Measurements from ENCODE around the gene DNMT1.

DNA sequence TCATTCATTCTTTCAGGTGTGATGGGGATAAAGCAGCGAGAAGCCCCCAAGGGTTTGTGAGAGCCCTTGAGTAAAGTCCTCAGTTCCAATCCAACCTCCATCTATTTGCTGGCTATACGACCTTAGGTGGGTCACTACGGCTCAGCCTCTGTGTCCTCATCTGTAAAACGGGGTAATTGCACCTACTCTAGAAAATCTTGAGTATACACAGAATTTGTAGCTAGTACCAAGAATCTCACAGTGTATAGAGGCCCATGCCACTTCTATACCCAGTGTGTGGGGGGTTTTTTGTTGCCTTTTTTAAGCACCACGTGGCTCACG, 406 bp upstream of the DNMT1 start:
- no peak for TF ChIP-seq POLR2AphosphoS5 (IDR thresholded peaks at IDR 0.05; ENCODE audit: low read depth, low read length)
- no peak for TF ChIP-seq SIN3A (IDR thresholded peaks at IDR 0.05; ENCODE audit: borderline replicate concordance, insufficient read depth, low read depth, low read length)
- TF ChIP-seq, protein P1, sequence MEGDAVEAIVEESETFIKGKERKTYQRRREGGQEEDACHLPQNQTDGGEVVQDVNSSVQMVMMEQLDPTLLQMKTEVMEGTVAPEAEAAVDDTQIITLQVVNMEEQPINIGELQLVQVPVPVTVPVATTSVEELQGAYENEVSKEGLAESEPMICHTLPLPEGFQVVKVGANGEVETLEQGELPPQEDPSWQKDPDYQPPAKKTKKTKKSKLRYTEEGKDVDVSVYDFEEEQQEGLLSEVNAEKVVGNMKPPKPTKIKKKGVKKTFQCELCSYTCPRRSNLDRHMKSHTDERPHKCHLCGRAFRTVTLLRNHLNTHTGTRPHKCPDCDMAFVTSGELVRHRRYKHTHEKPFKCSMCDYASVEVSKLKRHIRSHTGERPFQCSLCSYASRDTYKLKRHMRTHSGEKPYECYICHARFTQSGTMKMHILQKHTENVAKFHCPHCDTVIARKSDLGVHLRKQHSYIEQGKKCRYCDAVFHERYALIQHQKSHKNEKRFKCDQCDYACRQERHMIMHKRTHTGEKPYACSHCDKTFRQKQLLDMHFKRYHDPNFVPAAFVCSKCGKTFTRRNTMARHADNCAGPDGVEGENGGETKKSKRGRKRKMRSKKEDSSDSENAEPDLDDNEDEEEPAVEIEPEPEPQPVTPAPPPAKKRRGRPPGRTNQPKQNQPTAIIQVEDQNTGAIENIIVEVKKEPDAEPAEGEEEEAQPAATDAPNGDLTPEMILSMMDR (IDR thresholded peaks at IDR 0.05) = no peak
- TF ChIP-seq, protein P2, sequence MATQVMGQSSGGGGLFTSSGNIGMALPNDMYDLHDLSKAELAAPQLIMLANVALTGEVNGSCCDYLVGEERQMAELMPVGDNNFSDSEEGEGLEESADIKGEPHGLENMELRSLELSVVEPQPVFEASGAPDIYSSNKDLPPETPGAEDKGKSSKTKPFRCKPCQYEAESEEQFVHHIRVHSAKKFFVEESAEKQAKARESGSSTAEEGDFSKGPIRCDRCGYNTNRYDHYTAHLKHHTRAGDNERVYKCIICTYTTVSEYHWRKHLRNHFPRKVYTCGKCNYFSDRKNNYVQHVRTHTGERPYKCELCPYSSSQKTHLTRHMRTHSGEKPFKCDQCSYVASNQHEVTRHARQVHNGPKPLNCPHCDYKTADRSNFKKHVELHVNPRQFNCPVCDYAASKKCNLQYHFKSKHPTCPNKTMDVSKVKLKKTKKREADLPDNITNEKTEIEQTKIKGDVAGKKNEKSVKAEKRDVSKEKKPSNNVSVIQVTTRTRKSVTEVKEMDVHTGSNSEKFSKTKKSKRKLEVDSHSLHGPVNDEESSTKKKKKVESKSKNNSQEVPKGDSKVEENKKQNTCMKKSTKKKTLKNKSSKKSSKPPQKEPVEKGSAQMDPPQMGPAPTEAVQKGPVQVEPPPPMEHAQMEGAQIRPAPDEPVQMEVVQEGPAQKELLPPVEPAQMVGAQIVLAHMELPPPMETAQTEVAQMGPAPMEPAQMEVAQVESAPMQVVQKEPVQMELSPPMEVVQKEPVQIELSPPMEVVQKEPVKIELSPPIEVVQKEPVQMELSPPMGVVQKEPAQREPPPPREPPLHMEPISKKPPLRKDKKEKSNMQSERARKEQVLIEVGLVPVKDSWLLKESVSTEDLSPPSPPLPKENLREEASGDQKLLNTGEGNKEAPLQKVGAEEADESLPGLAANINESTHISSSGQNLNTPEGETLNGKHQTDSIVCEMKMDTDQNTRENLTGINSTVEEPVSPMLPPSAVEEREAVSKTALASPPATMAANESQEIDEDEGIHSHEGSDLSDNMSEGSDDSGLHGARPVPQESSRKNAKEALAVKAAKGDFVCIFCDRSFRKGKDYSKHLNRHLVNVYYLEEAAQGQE (IDR thresholded peaks at IDR 0.05; ENCODE audit: insufficient read depth in 1 of 2, low read depth in 2 of 2, low read length in 1 of 2) = no peak
